ENCODE measurements around the gene DGKI. TPM values are rescaled to one million over a fixed set of nuclear protein-coding genes. Genes with fewer than 3 reads are reported as not detected.

DGKI gene
- total and polyA plus RNA-seq, 4 donors: 0.01 to 0.37 (median 0.31) TPM

DNA sequence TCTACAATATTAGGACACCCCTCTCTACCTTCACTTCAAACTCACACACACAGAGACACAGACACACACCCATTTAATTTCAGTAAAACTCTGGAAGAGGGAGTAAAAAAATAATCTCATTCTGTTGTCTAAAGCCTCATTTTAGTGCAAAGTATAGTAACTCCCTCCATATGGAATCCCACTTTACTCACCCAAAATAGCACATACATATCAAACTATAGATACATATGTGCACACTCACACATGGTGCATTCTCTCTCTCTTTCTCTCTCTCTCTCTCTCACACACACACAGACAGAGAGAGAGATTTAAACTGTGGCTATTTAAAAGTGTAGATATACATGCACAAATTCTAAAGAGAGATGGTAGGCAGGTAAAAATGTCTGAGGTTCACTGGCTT is 323.6 kb downstream of the DGKI start:
- no peaks in the 10 kb centered on the region for H3K36me3 ChIP-seq (ENCODE audit: control insufficient read depth in 4 of 4, insufficient read depth in 3 of 4, low read depth in 1 of 4, low read length in 3 of 4)

More for the DNA sequence above, 323.6 kb downstream of the DGKI start:
- H3K4me3 ChIP-seq (ENCODE audit: low read depth in 1 of 3, low read length in 3 of 3): no peak overlapping the region
- TF ChIP-seq RAD21 (IDR thresholded peaks at IDR 0.05) (no peak), SP1 (IDR thresholded peaks at IDR 0.05) (no peak), HNF4A (conservative IDR thresholded peaks at IDR 0.05) (no peak), FOXA2 (IDR thresholded peaks at IDR 0.05) (no peak), RXRA (IDR thresholded peaks at IDR 0.05) (no peak), TAF1 (conservative IDR thresholded peaks at IDR 0.05) (no peak), JUND (IDR thresholded peaks at IDR 0.05) (no peak), EGR1 (IDR thresholded peaks at IDR 0.05; ENCODE audit: low read depth in 2 of 2) (no peak), FOXA1 (IDR thresholded peaks at IDR 0.05) (no peak), GABPA (IDR thresholded peaks at IDR 0.05 in 1 of 2, conservative IDR thresholded peaks at IDR 0.05 in 1 of 2) (no peak), ATF3 (IDR thresholded peaks at IDR 0.05) (no peak), HNF4G (IDR thresholded peaks at IDR 0.05) (no peak), REST (IDR thresholded peaks at IDR 0.05) (no peak), YY1 (IDR thresholded peaks at IDR 0.05) (no peak), NR2F2 (IDR thresholded peaks at IDR 0.05) (no peak)
- TF ChIP-seq, protein P1, sequence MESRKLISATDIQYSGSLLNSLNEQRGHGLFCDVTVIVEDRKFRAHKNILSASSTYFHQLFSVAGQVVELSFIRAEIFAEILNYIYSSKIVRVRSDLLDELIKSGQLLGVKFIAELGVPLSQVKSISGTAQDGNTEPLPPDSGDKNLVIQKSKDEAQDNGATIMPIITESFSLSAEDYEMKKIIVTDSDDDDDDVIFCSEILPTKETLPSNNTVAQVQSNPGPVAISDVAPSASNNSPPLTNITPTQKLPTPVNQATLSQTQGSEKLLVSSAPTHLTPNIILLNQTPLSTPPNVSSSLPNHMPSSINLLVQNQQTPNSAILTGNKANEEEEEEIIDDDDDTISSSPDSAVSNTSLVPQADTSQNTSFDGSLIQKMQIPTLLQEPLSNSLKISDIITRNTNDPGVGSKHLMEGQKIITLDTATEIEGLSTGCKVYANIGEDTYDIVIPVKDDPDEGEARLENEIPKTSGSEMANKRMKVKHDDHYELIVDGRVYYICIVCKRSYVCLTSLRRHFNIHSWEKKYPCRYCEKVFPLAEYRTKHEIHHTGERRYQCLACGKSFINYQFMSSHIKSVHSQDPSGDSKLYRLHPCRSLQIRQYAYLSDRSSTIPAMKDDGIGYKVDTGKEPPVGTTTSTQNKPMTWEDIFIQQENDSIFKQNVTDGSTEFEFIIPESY (IDR thresholded peaks at IDR 0.05): no peak
- TF ChIP-seq, protein P2, sequence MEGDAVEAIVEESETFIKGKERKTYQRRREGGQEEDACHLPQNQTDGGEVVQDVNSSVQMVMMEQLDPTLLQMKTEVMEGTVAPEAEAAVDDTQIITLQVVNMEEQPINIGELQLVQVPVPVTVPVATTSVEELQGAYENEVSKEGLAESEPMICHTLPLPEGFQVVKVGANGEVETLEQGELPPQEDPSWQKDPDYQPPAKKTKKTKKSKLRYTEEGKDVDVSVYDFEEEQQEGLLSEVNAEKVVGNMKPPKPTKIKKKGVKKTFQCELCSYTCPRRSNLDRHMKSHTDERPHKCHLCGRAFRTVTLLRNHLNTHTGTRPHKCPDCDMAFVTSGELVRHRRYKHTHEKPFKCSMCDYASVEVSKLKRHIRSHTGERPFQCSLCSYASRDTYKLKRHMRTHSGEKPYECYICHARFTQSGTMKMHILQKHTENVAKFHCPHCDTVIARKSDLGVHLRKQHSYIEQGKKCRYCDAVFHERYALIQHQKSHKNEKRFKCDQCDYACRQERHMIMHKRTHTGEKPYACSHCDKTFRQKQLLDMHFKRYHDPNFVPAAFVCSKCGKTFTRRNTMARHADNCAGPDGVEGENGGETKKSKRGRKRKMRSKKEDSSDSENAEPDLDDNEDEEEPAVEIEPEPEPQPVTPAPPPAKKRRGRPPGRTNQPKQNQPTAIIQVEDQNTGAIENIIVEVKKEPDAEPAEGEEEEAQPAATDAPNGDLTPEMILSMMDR (IDR thresholded peaks at IDR 0.05; ENCODE audit: low read depth, low read length, missing input control): no peak
- TF ChIP-seq, protein P3, sequence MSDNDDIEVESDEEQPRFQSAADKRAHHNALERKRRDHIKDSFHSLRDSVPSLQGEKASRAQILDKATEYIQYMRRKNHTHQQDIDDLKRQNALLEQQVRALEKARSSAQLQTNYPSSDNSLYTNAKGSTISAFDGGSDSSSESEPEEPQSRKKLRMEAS (IDR thresholded peaks at IDR 0.05): no peak
- no peak for DNase-seq (ENCODE audit: low spot score)
- no peak overlapping the region for H3K27ac ChIP-seq (ENCODE audit: low read depth in 1 of 2, low read length in 2 of 2)
- no peaks in the 10 kb centered on the region for H3K4me1 ChIP-seq (ENCODE audit: control insufficient read depth in 4 of 4, insufficient read depth in 4 of 4, low read length in 3 of 4)
- H3K9ac ChIP-seq (ENCODE audit: low read depth in 1 of 2, low read length in 2 of 2): no peak overlapping the region
- no peaks in the 10 kb centered on the region for H3K27me3 ChIP-seq (ENCODE audit: control insufficient read depth in 4 of 4, insufficient read depth in 4 of 4, low read length in 3 of 4)
- H3K9me3 ChIP-seq (ENCODE audit: control insufficient read depth in 4 of 4, low read length in 3 of 4): no peaks in the 10 kb centered on the region
